ENCODE measurements around the gene PLCB2.

- TF ChIP-seq POLR2A (IDR thresholded peaks at IDR 0.05) (no peak), CTCF (IDR thresholded peaks at IDR 0.05) (peak; percentile 71 to 83)
Measured at GRCh38 chr15:40344631-40345120, 36.9 kb upstream of the PLCB2 start.

Data from suprapubic skin (tissue), 3 donors.